HG03097 (cell line): ENCODE results near the gene EIF3K.
"Not testable (repeated sequence)": the region's sequence is repeated elsewhere in the genome, so short reads cannot be mapped to it uniquely, and the experiment has no call there.

ENCODE experiments used
- ATAC-seq: cut with Tn5 transposase; IDR thresholded peaks from one replicate; pipeline ENCODE4 v1.9.1; 2021; ENCODE audit not compliant: unreplicated experiment, low FRiP score

EIF3K gene, protein sequence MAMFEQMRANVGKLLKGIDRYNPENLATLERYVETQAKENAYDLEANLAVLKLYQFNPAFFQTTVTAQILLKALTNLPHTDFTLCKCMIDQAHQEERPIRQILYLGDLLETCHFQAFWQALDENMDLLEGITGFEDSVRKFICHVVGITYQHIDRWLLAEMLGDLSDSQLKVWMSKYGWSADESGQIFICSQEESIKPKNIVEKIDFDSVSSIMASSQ

DNA sequence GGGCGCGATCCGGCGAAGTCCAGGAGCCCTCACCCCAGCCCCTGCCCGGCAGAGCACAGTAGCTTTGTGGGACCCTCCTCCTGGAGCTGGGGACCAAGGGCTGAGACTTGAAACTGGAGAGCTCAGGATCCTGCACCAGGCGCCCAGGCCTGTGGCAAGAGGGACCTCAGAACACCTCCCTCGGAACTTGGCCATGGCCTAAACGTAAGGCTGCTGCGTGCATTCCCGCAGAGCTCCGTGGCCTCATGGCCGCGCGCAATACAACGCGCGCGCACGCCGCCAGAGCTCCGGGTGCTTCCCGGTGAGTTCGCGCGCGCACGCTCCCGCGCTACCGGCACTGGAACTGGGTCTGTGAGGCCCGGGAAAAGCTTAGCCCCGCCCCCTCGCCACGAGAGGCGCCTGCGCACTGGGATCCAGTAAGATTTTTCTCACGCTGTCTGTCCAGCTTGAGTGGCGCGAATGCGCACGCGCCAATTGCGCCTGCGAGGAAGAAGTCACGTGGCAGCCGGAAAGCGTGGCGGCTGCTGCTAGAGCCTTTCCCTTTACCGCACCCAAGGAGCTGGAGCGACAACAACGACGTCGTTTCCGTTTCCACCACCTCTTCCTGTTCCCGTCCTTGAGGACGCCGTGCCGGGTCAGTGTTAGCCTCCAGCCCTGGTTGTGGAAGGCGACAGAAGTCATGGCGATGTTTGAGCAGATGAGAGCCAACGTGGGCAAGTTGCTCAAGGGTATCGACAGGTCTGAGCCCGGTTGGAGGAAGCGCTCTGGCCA lies at the start of gene EIF3K:
EIF3K (plus strand) TSS at position 599 of the 771 bp plus-strand sequence; CDS start at position 680, 81 bp downstream.
- ATAC-seq, result peak; percentile 59

DNA sequence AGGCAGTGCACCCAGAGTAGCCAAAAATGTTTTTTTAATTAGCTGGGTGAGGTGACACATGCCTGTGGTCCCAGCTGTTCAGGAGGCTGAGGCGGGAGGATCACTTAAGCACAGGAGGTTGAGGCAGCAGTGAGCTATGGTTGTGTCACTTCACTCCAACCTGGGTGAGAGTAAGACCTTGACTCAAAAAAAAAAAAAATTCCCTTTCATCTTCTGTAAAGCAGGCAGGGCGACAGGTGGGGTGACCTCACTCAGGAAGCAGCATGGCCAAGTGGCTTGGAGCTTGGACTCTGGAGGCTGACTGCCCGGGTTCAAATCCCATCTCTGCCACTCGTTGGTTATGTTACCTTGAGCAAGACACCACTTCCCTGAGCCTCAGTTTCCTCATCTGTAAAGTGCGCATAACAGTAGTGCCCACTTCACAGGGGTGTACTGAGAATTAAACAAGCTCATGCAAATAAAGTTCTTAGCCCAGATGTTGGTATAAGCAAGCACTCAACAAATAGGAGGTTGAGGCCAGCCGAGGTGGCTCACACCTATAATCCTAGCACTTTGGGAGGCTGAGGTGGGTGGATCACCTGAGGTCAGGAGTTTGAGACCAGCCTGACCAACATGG lies 49.5 kb upstream of the EIF3K start:
- ATAC-seq, result no peak

DNA sequence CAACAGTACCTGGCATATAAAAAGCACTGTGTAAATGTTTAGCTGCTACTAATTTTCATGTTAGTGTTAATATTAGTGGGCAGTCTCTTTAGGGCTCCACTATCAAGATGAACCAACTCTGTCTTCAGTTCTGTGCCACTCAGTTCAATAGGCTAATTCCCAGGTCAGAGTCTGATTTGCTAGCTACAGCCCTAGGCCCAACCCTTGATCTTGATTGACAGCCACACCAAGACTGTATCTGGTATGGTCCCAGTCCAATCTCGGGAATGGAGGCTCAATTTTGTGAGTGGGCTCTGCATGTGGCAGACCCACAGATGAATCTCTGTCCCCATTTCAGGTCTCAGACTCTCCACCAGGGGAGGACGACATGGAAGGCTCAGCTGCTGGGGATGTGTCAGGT lies 47.3 kb upstream of the EIF3K start:
- ATAC-seq, result no peak

DNA sequence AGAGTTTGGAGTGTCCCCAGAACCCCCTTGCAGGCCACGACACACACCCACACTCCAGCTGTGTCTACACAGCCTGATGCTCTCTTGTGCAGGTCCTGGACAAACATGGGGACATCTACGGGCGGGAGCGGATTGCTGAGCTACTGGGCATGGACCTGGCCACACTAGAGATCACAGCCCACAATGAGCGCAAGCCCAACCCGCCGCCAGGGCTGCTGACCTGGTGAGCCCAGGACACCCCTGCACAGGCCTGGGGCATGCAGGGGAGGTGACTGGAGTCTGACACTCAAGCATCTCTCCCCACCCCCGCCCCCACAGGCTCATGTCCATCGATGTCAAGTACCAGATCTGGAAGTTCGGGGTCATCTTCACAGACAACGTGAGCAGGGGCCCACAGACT lies 41.2 kb upstream of the EIF3K start:
- no peak for ATAC-seq

DNA sequence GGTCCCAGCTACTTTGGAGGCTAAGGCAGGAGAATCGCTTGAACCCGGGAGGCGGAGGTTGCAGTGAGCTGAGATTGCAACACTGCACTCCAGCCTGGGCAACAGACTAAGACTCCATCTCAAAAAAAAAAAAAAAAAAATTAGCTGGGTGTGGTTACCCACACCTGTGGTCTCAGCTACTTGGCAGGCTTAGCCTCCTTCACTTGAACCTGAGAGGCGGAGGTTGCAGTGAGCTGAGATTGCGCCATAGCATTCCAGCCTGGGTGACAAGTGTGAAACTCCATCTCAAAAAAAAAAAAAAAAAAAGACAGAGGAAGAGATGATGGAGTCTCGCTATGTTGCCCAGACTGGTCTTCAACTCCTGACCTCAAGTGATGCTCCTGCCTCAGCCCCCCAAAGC lies 39.7 kb upstream of the EIF3K start:
- ATAC-seq, result not testable (repeated sequence)

DNA sequence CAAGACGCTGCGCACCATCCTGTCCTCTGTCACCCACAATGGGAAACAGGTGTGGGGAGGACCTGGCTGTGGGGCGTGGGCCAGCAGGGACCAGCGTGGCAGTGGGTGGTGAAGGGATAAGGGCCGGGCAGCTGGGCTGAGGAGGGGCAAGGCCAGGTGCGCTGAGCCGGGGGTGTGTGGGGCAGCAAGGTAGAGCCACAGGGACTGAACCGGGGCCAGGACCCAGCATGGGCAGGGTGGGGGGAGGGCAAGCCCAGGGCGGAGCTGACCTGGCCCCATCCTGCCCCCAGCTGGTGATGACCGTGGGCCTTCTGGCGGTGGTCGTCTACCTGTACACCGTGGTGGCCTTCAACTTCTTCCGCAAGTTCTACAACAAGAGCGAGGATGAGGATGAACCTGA lies 38.9 kb upstream of the EIF3K start:
- no peak for ATAC-seq

DNA sequence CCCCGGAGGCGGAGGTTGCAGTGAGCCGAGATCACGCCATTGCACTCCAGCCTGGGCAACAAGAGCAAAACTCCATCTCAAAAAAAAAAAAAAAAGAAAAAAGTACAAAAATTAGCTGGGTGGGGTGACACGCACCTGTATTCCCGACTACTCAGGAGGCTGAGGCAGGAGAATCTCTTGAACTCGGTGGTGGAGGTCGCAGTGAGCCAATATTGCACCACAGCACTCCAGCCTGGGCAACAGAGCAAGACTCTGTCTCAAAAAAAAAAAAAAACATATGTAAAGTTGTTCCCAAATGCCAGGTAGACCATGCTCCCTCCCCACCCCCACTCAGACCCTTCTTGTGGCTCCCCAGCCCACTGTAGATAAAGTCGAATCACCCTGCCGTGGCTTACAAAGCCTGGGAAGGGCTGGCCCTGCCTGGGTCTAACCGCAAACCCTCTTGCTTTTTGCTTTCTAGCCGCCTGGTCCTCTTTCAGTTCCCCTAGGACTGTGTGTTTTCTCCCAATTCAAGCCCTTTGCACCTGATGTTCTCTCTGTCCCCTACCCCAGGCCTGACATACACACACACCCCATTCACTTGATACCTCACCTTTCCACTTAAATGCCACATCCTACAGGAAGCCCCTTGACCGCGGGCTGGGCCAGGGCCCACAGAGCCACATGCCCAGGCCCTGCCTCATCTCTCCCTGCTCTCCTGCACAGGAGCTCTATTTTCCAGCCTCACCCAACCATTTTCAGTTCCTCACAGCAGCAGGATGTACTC lies 35.6 kb upstream of the EIF3K start:
- peak; percentile 70 for ATAC-seq

DNA sequence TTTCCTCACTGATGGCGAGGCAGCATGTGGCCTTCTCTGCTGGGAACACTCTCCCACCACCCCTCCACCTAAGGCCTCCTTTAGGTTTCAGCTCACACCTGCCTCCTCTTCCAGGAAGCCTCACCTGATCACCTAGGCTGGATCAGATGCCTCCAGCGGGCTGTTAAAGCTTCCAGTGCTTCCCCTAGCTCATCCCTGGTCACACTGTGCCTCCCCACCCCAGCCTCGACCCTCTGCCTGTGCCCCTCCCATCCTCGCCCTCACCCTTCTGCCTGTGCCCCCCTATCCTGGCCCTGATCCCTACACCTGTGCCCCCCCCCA lies 35.0 kb upstream of the EIF3K start:
- no peak for ATAC-seq

DNA sequence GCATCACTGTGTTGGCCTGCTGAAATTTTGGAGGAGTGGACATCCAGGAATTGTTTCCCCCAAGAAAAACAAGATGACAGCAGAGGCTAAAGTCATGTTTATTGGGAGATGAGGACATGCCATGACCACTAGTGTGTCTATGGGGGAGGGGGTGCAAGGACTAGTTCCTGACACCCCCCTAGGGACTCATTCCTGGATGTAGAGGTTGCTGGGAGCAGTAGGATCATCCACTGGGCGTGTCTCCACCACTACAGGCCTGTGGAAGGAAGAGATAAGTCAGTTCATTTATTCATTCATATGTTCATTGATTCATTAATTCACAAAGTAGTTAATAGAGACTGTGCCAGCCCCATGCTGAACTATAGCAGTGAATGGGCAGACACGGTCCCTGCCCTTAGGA lies 31.4 kb upstream of the EIF3K start:
- ATAC-seq, result no peak

DNA sequence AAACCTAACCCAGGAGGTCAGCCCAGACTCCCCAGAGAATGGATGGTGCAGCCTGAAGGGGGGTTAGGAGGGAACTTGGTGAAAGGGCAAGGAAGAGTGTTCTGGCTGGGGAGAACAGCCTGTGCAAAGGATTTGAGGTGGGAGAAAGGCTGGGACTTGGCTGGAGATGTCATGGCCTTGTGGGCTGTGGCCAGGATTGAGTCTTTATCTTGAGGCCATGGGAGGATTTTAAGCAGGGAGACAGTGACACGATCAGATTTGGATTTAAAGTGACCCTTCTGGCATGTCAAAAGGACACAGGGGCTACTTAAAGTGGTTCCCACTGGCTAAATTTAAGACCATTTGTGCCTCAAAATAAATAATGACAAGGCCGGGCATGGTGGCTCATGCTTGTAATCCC lies 30.9 kb upstream of the EIF3K start:
- no peak for ATAC-seq

DNA sequence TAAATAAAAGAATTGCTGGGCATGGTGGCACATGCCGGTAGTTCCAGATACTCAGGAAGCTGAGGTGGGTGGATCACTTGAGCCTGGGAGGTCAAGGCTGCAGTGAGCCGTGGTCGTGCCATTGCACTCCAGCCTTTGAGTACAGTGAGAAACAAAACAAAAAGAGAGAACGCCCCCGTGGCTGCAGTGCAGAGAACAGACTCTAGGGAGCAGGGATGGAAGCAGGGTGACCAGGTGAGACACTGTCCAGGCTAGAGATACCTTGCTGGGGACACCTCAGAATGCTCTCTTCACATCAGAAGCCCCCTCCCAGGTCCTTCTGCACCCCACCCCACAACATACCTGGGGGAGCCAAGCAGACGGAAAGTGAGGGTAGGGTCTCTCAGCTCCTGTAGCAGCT lies 26.0 kb upstream of the EIF3K start:
- no peak for ATAC-seq

DNA sequence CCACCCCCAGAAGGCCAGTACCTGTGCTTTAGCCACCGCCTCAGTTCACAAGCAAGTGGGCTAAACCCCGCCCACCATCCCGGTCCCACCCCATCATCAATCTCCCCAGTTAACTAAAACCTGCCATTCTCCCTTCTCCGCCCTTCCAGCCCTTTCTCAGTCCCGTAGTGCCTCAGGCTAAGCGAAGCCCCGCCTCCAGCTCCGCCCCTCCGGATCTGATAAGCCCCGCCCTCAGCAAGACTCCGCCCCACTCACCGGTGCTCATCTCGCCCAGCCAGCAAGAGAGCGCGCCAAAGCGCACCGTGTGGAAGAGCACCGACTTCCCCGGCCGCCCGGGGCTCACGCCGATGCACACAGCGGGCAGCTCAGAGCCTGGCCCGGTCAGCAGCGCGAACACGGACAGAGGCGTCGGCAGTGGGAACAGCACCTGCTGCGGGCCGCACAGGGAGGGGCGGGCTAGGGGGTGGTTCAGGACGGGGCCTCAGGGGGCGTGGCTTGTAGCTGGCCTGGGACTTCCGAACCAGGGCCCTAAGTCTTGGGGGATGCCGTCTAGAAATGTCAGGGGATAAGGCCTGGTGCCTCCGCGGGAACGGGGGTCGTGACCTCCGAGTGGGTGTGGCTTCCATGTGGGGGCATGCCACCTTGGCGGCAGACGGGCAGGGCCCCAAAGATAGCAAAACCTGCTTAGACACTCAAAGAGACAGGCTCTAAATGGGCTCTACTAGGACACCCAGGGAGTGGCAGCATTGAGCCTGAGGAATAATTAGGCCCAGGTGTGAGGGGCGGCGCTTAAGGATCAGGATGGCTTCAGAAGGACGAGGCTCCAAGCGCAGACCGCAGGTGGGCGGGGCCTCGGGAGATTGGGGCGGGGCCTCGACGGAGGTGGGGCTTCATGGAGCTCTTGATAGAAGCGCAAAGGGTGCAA lies 22.7 kb upstream of the EIF3K start:
- no peak for ATAC-seq

DNA sequence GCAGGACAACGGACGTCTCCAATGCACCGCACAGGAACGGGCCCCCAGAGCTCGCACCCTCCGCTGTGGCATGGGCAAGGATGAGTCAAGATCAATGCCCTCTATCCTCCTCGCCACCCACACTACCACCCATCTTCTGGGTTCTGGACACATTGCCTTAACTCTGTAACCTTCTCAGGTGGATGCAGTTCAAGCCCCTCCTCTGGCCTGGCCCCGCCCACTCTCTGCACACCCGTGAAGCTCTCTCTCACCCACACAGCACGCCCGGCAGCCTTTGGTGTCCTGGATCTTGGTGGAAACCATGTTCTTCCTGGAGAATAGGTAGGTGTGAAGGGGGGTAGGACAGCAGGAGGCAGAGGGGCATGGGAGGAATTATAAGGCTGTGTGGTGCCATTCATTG lies 21.9 kb upstream of the EIF3K start:
- ATAC-seq, result no peak

DNA sequence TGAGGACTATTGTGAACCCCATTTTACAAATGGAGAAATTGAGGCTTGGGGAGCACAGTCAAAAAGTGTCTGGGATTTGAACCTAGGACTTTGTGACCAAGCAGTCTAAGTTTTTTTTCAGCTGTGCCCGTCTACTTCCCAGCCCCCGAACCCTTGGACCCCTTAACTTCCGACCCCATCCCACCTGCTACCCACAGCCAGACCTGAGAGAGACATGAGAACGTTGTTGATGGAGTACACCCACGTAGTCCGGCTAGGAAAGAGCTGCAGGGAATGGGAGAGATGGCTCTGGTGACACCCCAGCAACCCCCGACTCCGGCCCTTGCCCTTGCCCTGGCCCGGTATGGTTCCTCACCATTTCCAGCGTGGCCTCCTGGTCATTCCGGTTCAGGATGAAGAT lies 19.3 kb upstream of the EIF3K start:
- ATAC-seq, result no peak

DNA sequence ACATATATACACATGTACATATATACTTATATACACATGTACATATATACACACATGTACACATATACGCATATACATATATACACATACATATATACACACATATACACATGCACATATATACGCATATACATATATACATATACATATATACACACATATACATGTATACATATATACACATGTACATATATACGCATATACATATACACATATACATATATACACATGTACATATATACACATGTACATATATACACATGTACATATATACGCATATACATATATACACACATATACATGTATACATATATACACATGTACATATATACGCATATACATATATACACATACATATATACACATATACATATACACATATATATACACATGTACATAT lies 16.1 kb upstream of the EIF3K start:
- not testable (repeated sequence) for ATAC-seq

DNA sequence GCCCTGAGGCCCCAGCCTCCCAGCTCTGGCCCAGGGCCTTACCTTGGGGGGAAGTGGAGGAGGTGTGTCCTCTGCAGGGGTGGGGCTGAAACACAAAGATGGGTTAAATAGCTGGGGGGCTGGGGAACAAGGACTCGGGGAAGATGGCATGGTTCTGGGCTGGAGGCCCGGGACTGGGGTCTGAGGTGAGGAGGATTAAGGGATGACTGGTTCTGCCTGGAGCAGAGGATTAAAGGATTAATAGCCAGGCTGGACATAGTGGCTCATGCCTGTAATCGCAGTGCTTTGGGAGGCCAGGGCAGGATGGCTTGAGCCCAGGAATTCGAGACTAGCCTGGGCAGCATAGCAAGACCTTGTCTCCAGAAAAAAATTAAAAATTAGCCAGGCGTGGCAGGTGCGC lies 12.9 kb upstream of the EIF3K start:
- ATAC-seq, result no peak

DNA sequence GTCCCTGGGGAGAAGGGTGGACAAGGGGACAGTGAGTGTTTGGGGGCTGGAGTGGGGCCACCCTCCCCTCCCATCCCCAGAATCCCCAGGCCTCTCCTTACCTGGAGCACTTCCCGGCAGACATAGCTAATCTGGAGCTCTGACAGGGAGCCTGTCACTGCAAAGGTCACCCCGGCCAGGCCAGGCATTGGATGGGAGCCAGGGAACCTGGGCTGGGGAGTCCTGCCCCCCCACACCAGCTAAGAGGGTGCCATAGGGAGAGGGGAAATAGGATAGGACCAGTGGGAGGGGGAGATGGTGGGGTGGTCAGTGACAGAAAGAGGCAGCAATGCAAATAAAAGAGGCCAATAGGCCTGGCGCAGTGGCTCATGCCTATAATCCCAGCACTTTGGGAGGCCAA lies 4.7 kb upstream of the EIF3K start:
- ATAC-seq, result no peak

DNA sequence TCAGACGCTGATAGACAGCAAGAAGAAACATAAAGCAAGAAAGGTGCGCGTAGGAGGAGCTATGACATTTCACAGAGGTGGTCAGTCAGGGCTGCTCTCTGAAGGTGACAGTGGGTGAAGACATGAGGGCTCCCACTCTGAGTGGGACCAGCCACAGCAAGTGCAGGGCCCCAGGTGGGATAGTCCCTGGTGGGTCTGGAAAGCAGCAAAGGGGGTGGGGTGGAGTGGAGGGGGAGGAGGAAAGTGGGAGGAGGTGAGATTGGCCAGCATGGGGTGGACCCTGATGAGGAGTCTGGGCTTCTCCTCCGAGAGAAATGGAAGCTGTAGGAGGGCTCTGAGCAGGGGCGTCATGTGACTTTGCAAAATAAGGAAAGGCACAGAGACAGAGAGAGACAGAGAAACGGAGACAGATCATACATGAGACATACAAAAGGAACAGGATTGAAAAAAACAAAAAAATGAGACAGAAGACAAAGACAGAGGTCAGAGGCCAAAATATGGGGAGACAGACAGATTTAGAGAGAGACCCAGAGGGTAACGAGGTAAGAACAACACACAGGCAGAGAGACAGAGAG lies 3.9 kb upstream of the EIF3K start:
- ATAC-seq, result no peak

DNA sequence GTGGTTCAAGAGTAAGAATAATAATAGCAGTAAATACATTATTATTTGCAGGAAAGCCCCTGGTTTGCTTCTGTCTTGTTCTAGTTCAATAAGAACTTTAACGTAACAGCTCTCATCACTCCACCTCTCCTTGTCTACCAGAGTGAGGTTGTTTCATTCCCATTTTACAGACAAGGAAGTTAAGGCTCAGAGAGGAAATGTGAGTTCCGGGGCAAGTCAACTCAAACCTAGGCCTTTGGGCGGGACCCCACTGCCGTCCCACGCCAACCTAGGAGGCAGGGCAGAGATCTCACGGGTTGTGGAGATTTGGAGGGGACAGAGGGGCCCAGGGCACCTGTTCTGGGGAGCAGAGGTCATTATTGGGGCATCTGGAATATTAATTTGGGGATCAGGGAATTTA lies 2.7 kb upstream of the EIF3K start:
- ATAC-seq, result no peak

DNA sequence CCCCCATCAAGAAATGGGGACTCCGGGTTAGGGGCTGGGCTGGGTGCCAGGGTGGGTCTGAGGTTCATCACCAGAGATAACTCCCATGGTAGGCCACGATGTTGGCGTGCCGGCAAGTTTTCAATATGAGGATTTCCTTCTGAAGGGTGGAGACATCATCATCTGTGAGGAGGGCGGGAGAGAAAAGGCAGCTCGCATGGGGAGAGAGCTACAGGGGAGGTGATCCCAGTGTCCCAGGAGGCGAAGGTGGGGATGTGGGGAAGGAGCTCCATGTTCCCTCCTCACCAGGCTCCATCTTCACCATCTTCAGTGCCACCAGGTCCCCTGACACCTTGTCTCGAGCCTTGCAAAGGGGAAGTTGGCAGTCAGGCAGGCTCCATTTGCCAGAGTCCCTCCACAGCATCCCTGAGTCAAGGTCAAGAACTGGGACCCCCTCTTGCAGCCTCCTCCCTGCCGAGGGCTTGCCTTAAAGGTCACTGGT lies 1.7 kb upstream of the EIF3K start:
- no peak for ATAC-seq
